Hematopoietic multipotent progenitor cell treated with erythropoietin and hydrocortisone succinate and interleukin-3 and kit ligand, for 8 days (in vitro differentiated cells): ENCODE data around the gene NACC2.
"Not testable (repeated sequence)": the region's sequence is repeated elsewhere in the genome, so short reads cannot be mapped to it uniquely, and the experiment has no call there.

ENCODE experiments used
- DNase-seq: peaks from one replicate; pipeline ENCODE4 v3.0.0-alpha.2; 2015

Gene NACC2

GRCh38 chr9:136043441-136043991 is 51.6 kb downstream of the NACC2 start:
- DNase-seq = no peak

- DNase-seq = no peak
Observed at GRCh38 chr9:136042541-136042940, 52.5 kb downstream of the NACC2 start.

GRCh38 chr9:136040848-136041247 is 54.2 kb downstream of the NACC2 start:
- DNase-seq = not testable (repeated sequence)

- DNase-seq = no peak
Observed at GRCh38 chr9:136039488-136039887, 55.6 kb downstream of the NACC2 start.

- peak; percentile 6 for DNase-seq
Observed at GRCh38 chr9:136036848-136037247, 58.2 kb downstream of the NACC2 start.

GRCh38 chr9:136036050-136036449 is 59.0 kb downstream of the NACC2 start:
- DNase-seq = no peak

GRCh38 chr9:136031741-136032730 is 63.1 kb downstream of the NACC2 start:
- DNase-seq = no peak

GRCh38 chr9:136031094-136031493 is 64.0 kb downstream of the NACC2 start:
- DNase-seq = no peak

- no peak for DNase-seq
Observed at GRCh38 chr9:136029556-136029955, 65.5 kb downstream of the NACC2 start.

GRCh38 chr9:136028760-136029470 is 66.2 kb downstream of the NACC2 start:
- DNase-seq = no peak

GRCh38 chr9:136026943-136027289 is 68.2 kb downstream of the NACC2 start:
- not testable (repeated sequence) for DNase-seq

GRCh38 chr9:136026266-136026942 is 68.7 kb downstream of the NACC2 start:
- DNase-seq = no peak

GRCh38 chr9:136025481-136025880 is 69.6 kb downstream of the NACC2 start:
- no peak for DNase-seq

- no peak for DNase-seq
Observed at GRCh38 chr9:136024696-136025316, 70.3 kb downstream of the NACC2 start.

GRCh38 chr9:136024286-136024685 is 70.8 kb downstream of the NACC2 start:
- no peak for DNase-seq

GRCh38 chr9:136023410-136024225 is 71.5 kb downstream of the NACC2 start:
- DNase-seq = no peak

- no peak for DNase-seq
Observed at GRCh38 chr9:136022731-136023409, 72.2 kb downstream of the NACC2 start.

GRCh38 chr9:136021872-136022681 is 73.0 kb downstream of the NACC2 start:
- no peak for DNase-seq

GRCh38 chr9:136021171-136021871 is 73.8 kb downstream of the NACC2 start:
- peak; percentile 94 for DNase-seq

- no peak for DNase-seq
Observed at GRCh38 chr9:136020671-136021070, 74.4 kb downstream of the NACC2 start.
